ENCODE measurements around the gene DDX23.
A peak's percentile ranks its signal among the peaks of the same experiment; 100 is the strongest.
"Not testable (repeated sequence)": the region's sequence is repeated elsewhere in the genome, so short reads cannot be mapped to it uniquely, and the experiment has no call there.

DDX23 gene

GRCh38 chr12:48857278-48857994 lies 5.5 kb upstream of the DDX23 start:
- in situ Hi-C loops (cut with MboI; ENCODE audit: low pct_unique_long_range_greater_than_20kb, low sequenced_read_pairs, unreplicated experiment): no loop called here
- no peak for TF ChIP-seq CTCF (IDR thresholded peaks at IDR 0.05; ENCODE audit: extremely low read depth, insufficient read depth, missing control alignments)
- DNase-seq (ENCODE audit: low spot score): no peak

GRCh38 chr12:48856379-48856778 lies 4.4 kb upstream of the DDX23 start:
- no peak for DNase-seq (ENCODE audit: low spot score)
- no peak for TF ChIP-seq CTCF (IDR thresholded peaks at IDR 0.05; ENCODE audit: extremely low read depth, insufficient read depth, missing control alignments)
- in situ Hi-C loops (cut with MboI; ENCODE audit: low pct_unique_long_range_greater_than_20kb, low sequenced_read_pairs, unreplicated experiment): no loop called here

GRCh38 chr12:48854932-48855331 lies 3.0 kb upstream of the DDX23 start:
- DNase-seq (ENCODE audit: low spot score); in situ Hi-C loops (cut with MboI; ENCODE audit: low pct_unique_long_range_greater_than_20kb, low sequenced_read_pairs, unreplicated experiment): not testable (repeated sequence)

GRCh38 chr12:48854488-48854887 lies 2.5 kb upstream of the DDX23 start:
- in situ Hi-C loops (cut with MboI; ENCODE audit: low pct_unique_long_range_greater_than_20kb, low sequenced_read_pairs, unreplicated experiment): no loop called here
- DNase-seq (ENCODE audit: low spot score): no peak
- TF ChIP-seq CTCF (IDR thresholded peaks at IDR 0.05; ENCODE audit: extremely low read depth, insufficient read depth, missing control alignments): no peak

GRCh38 chr12:48852734-48853688 lies 1.0 kb upstream of the DDX23 start:
- peak; percentile 85 for DNase-seq (ENCODE audit: low spot score)
- in situ Hi-C loops (cut with MboI; ENCODE audit: low pct_unique_long_range_greater_than_20kb, low sequenced_read_pairs, unreplicated experiment): no loop called here
- peak; percentile 85 for TF ChIP-seq CTCF (IDR thresholded peaks at IDR 0.05; ENCODE audit: extremely low read depth, insufficient read depth, missing control alignments)

- in situ Hi-C loops (cut with MboI; ENCODE audit: low pct_unique_long_range_greater_than_20kb, low sequenced_read_pairs, unreplicated experiment); DNase-seq (ENCODE audit: low spot score): not testable (repeated sequence)
Measured at GRCh38 chr12:48842021-48842420, 9.9 kb downstream of the DDX23 start.

GRCh38 chr12:48838048-48838447 lies 13.9 kb downstream of the DDX23 start:
- in situ Hi-C loops (cut with MboI; ENCODE audit: low pct_unique_long_range_greater_than_20kb, low sequenced_read_pairs, unreplicated experiment): no loop called here

More at GRCh38 chr12:48838048-48838447, 13.9 kb downstream of the DDX23 start:
- no peak for TF ChIP-seq CTCF (IDR thresholded peaks at IDR 0.05; ENCODE audit: extremely low read depth, insufficient read depth, missing control alignments)
- DNase-seq (ENCODE audit: low spot score): no peak

Data from GM13977 (cell line).